ENCODE results near the gene CRYBG3.

GRCh38 chr3:97872525-97873042, 50.8 kb downstream of the CRYBG3 start:
- TF ChIP-seq CTCF (IDR thresholded peaks at IDR 0.05), result no peak
- no peak for TF ChIP-seq POLR2A (IDR thresholded peaks at IDR 0.05)
- no peak for TF ChIP-seq EP300 (IDR thresholded peaks at IDR 0.05)

Data from ovary (tissue), 3 donors.